Left lung (tissue), 14 donors: Measurements from ENCODE around the gene OR4K5. TPM values are rescaled to one million over a fixed set of nuclear protein-coding genes. Genes with fewer than 3 reads are reported as not detected.
A peak's percentile ranks its signal among the peaks of the same experiment; 100 is the strongest.

Source experiments
- ATAC-seq: fragments of 200-7000 bp; cut with Tn5 transposase; one replicate; pipeline ENCODE4 v1.9.1; 2020; ENCODE audit warnings: moderate library complexity
- DNase-seq, 4 donors: peaks; one replicate each; pipeline ENCODE4 v3.0.0-alpha.2; 2013 to 2020
- H3K27ac ChIP-seq, 2 donors: fragments of 200-600 bp; sonication (generic) in 1 of 2; one replicate each; pipeline versions ENCODE4 v1.5.0 to v1.8.0; 2020 to 2021
- H3K27me3 ChIP-seq, 2 donors: fragments of 200-600 bp; sonication (generic) in 1 of 2; one replicate each; pipeline versions ENCODE4 v1.5.0 to v1.8.0; 2020 to 2021
- H3K36me3 ChIP-seq, 2 donors: fragments of 200-600 bp; sonication (generic) in 1 of 2; one replicate each; pipeline versions ENCODE4 v1.5.0 to v1.8.0; 2020 to 2021
- H3K4me1 ChIP-seq, 2 donors: fragments of 200-600 bp; one replicate each; pipeline ENCODE4 v1.8.0; 2021
- H3K4me3 ChIP-seq, 2 donors: fragments of 200-600 bp; sonication (generic) in 1 of 2; one replicate each; pipeline versions ENCODE4 v1.5.0 to v1.8.0; 2020 to 2021; ENCODE audit warnings: mild to moderate bottlenecking in 1 of 2
- H3K9me3 ChIP-seq, 2 donors: fragments of 200-600 bp; sonication (generic) in 1 of 2; one replicate each; pipeline versions ENCODE4 v1.5.0 to v1.8.0; 2020 to 2021
- CTCF ChIP-seq, 2 donors: fragments of 200-600 bp; sonication (generic) in 1 of 2; IDR thresholded peaks; one replicate each; pipeline versions ENCODE4 v1.5.0 to v1.8.0; 2021; ENCODE audit warnings: antibody characterized with exemption in 2 of 2
- intact Hi-C, 2 donors: fragments of 100-400 bp; cut with DNase I; formaldehyde crosslinking; loops; one replicate each; pipeline versions ENCODE4 v1.11.2 to v1.14.2; 2022
- long read RNA-seq, 12 donors: library from polyadenylated mRNA in 2 of 12; unstranded in 2 of 12; transcript quantifications; one replicate each; pipeline ENCODE4 v2.0.0 and lab custom pipeline, GENCODE V29; 2019 to 2026
- polyA plus RNA-seq, 6 donors: library from polyadenylated mRNA; unstranded; fragments of 120-200 nt; gene quantifications; one replicate each; pipeline ENCODE4 v1.2.1, GENCODE V29; 2013; ENCODE audit not compliant: insufficient read length in 6 of 6
- total RNA-seq, 2 donors: library from RNA; stranded (reverse); fragmentation: NEBNext Ultra II Directional; extraction: Animal tissue kit (Norgen Biotek cat#: 25700); gene quantifications; one replicate each; pipeline ENCODE4 v1.2.1, GENCODE V29; 2021
- donor health status: DM: no; HTN: yes; CAD: no.
- donor health status: DM: no; HTN: no; CAD: no.

The OR4K5 gene
- total RNA-seq: not detected
- polyA plus RNA-seq: not detected
- long read RNA-seq, donor 1: 0 reads
- long read RNA-seq, donor 2: 0 reads
- long read RNA-seq, donor 3: 0 reads
- long read RNA-seq, donor 4: 0 reads
- long read RNA-seq, donor 5: 0 reads
- long read RNA-seq, donor 6: 0 reads
- long read RNA-seq, donor 7: 0 reads
- long read RNA-seq, donor 8: 0 reads
- long read RNA-seq, donor 9: 0 reads
- long read RNA-seq, donor 10: 0 reads
- long read RNA-seq, donor 11: 0 reads
- long read RNA-seq, donor 12: 0 reads

- no peaks in the 10 kb centered on the region for H3K9me3 ChIP-seq
- no peaks in the 10 kb centered on the region for H3K4me1 ChIP-seq
- H3K27ac ChIP-seq: no peak within 1 kb of the TSS
- H3K27me3 ChIP-seq: no peaks in the 10 kb centered on the region
- intact Hi-C loops: no loop called here
- no peak for TF ChIP-seq CTCF (IDR thresholded peaks at IDR 0.05)
- no peak for ATAC-seq
- no peak within 1 kb of the TSS for H3K4me3 ChIP-seq
- no peaks in the 10 kb centered on the region for H3K36me3 ChIP-seq
- no peak for DNase-seq
Observed at GRCh38 chr14:19920021-19920657, at the start of gene OR4K5. Gene OR4K5, plus strand, starts transcription at chr14:19920607. Its CDS starts 0 bp downstream, at chr14:19920607.

GRCh38 chr14:19873178-19873577 is 47.2 kb upstream of the OR4K5 start:
- Histone ChIP-seq H3K27ac (no peak overlapping the region), H3K4me3 (no peak overlapping the region), H3K9me3 (no peaks in the 10 kb centered on the region), H3K4me1 (no peaks in the 10 kb centered on the region), H3K36me3 (no peaks in the 10 kb centered on the region), H3K27me3 (no peaks in the 10 kb centered on the region)
- DNase-seq (no peak), ATAC-seq (no peak)
- intact Hi-C loops: no loop called here
- TF ChIP-seq CTCF (IDR thresholded peaks at IDR 0.05): no peak

GRCh38 chr14:19874842-19875241 is 45.6 kb upstream of the OR4K5 start, which contains the start of gene OR4K2:
Gene OR4K2, plus strand, starts transcription at chr14:19875142. Its CDS starts 1,126 bp downstream, at chr14:19876268.
- Histone ChIP-seq H3K4me1 (no peaks in the 10 kb centered on the region), H3K9me3 (no peaks in the 10 kb centered on the region), H3K36me3 (no peaks in the 10 kb centered on the region), H3K27ac (no peak within 1 kb of the TSS), H3K27me3 (no peaks in the 10 kb centered on the region), H3K4me3 (no peak within 1 kb of the TSS)
- no peak for DNase-seq
- intact Hi-C loops: no loop called here
- no peak for ATAC-seq
- no peak for TF ChIP-seq CTCF (IDR thresholded peaks at IDR 0.05)

GRCh38 chr14:19878029-19878642 is 42.3 kb upstream of the OR4K5 start:
- no peaks in the 10 kb centered on the region for H3K9me3 ChIP-seq
- no peak for DNase-seq
- H3K36me3 ChIP-seq: no peaks in the 10 kb centered on the region
- H3K27ac ChIP-seq: no peak overlapping the region
- peak; percentile 52 to 53 for TF ChIP-seq CTCF (IDR thresholded peaks at IDR 0.05)
- H3K4me3 ChIP-seq: no peak overlapping the region
- intact Hi-C loops: no loop called here
- H3K4me1 ChIP-seq: no peaks in the 10 kb centered on the region
- no peaks in the 10 kb centered on the region for H3K27me3 ChIP-seq
- ATAC-seq: no peak

- TF ChIP-seq CTCF (IDR thresholded peaks at IDR 0.05): no peak
- Histone ChIP-seq H3K27ac (no peak overlapping the region), H3K36me3 (no peaks in the 10 kb centered on the region), H3K4me1 (no peaks in the 10 kb centered on the region), H3K9me3 (peaks cover 0 to 76% of the 10 kb centered on the region in 2 donors), H3K4me3 (no peak overlapping the region), H3K27me3 (no peaks in the 10 kb centered on the region)
- ATAC-seq (no peak), DNase-seq (peak in 1 of 4 donors; percentile 20)
- intact Hi-C loops: no loop called here
Observed at GRCh38 chr14:19895282-19895681, 25.1 kb upstream of the OR4K5 start.
